ENCODE results near the gene AKT1.

Gene AKT1

GRCh38 chr14:104784846-104785707, 10.5 kb downstream of the AKT1 start:
- no peak for DNase-seq

- DNase-seq, result no peak
These were observed 11.4 kb downstream of the AKT1 start for GRCh38 chr14:104784218-104784568.

GRCh38 chr14:104783484-104784217, 11.9 kb downstream of the AKT1 start:
- DNase-seq, result no peak

- DNase-seq, result no peak
These were observed 12.8 kb downstream of the AKT1 start for GRCh38 chr14:104782808-104783139.

- DNase-seq, result no peak
These were observed 13.3 kb downstream of the AKT1 start for GRCh38 chr14:104782086-104782807.

GRCh38 chr14:104781271-104782077, 14.1 kb downstream of the AKT1 start:
- no peak for DNase-seq

- DNase-seq, result no peak
These were observed 15.0 kb downstream of the AKT1 start for GRCh38 chr14:104780513-104781030.

- no peak for DNase-seq
These were observed 15.6 kb downstream of the AKT1 start for GRCh38 chr14:104779776-104780512.

GRCh38 chr14:104778694-104779331, 16.7 kb downstream of the AKT1 start:
- DNase-seq, result no peak

- DNase-seq, result no peak
These were observed 17.7 kb downstream of the AKT1 start for GRCh38 chr14:104777808-104778249.

- DNase-seq, result no peak
These were observed 18.4 kb downstream of the AKT1 start for GRCh38 chr14:104776961-104777807.

- no peak for DNase-seq
These were observed 19.1 kb downstream of the AKT1 start for GRCh38 chr14:104776481-104776880.

GRCh38 chr14:104775073-104775489, 20.5 kb downstream of the AKT1 start:
- no peak for DNase-seq

GRCh38 chr14:104774453-104775072, 21.0 kb downstream of the AKT1 start:
- no peak for DNase-seq

- DNase-seq, result no peak
These were observed 21.8 kb downstream of the AKT1 start for GRCh38 chr14:104773505-104774452.

GRCh38 chr14:104772707-104773504, 22.6 kb downstream of the AKT1 start:
- no peak for DNase-seq

- no peak for DNase-seq
These were observed 23.4 kb downstream of the AKT1 start for GRCh38 chr14:104771918-104772706.
